HCT116 (cell line): ENCODE measurements around the gene CUX1.

ENCODE experiments used
- CEBPB ChIP-seq: IDR thresholded peaks from 2 replicates; pipeline ENCODE4 v1.6.1; 2012; ENCODE audit warnings: low read depth
- EZH2 ChIP-seq: fragments of 200-600 bp; sonication (generic); IDR thresholded peaks from 2 replicates; pipeline ENCODE4 v1.6.1; 2017; ENCODE audit warnings: antibody characterized with exemption, mixed run types
- JUND ChIP-seq: IDR thresholded peaks from 2 replicates; pipeline ENCODE4 v1.6.1; 2012
- POLR2A ChIP-seq: IDR thresholded peaks from 2 replicates; pipeline ENCODE4 v1.7.0; 2011; ENCODE audit warnings: borderline replicate concordance; ENCODE audit not compliant: insufficient read depth, insufficient read length; ENCODE audit errors: extremely low read depth
- POLR2AphosphoS5 ChIP-seq: IDR thresholded peaks from 2 replicates; pipeline ENCODE4 v1.6.1; 2011; ENCODE audit warnings: mild to moderate bottlenecking, low read depth, low read length, moderate library complexity
- SIN3A ChIP-seq: IDR thresholded peaks from 2 replicates; pipeline ENCODE4 v1.6.1; 2012; ENCODE audit warnings: low read depth
- YY1 ChIP-seq: IDR thresholded peaks from 2 replicates; pipeline ENCODE4 v1.6.1; 2011; ENCODE audit warnings: low read length, low read depth, moderate library complexity, mild to moderate bottlenecking; ENCODE audit not compliant: insufficient replicate concordance; ENCODE audit errors: extremely low read depth
- TF ChIP-seq, protein P1 (sequence below), 3 experiments: fragments of 200-600 bp in 1 of 3; sonication (generic) in 1 of 3; IDR thresholded peaks in 2 of 3; conservative IDR thresholded peaks in 1 of 3; 2 replicates each; pipeline ENCODE4 v1.5.1; 2012 to 2017; ENCODE audit warnings: low read depth in 2 of 3, low read length in 2 of 3, antibody characterized with exemption in 1 of 3, borderline replicate concordance in 1 of 3, control low read depth in 1 of 3, mild to moderate bottlenecking in 1 of 3, mixed read lengths in 1 of 3, mixed run types in 1 of 3, moderate library complexity in 1 of 3; ENCODE audit not compliant: insufficient read depth in 1 of 3
- TF ChIP-seq, protein P2 (sequence below): IDR thresholded peaks from 2 replicates; pipeline ENCODE4 v1.6.1; 2011; ENCODE audit warnings: mild to moderate bottlenecking, low read length, moderate library complexity; ENCODE audit not compliant: insufficient replicate concordance; ENCODE audit errors: extremely low read depth
- TF ChIP-seq, protein P3 (sequence below): IDR thresholded peaks from 2 replicates; pipeline ENCODE4 v1.6.1; 2012; ENCODE audit warnings: low read depth
- TF ChIP-seq, protein P4 (sequence below): IDR thresholded peaks from 2 replicates; pipeline ENCODE4 v1.6.1; 2012
- TF ChIP-seq, protein P5 (sequence below): IDR thresholded peaks from 2 replicates; pipeline ENCODE4 v1.6.1; 2012

DNA sequence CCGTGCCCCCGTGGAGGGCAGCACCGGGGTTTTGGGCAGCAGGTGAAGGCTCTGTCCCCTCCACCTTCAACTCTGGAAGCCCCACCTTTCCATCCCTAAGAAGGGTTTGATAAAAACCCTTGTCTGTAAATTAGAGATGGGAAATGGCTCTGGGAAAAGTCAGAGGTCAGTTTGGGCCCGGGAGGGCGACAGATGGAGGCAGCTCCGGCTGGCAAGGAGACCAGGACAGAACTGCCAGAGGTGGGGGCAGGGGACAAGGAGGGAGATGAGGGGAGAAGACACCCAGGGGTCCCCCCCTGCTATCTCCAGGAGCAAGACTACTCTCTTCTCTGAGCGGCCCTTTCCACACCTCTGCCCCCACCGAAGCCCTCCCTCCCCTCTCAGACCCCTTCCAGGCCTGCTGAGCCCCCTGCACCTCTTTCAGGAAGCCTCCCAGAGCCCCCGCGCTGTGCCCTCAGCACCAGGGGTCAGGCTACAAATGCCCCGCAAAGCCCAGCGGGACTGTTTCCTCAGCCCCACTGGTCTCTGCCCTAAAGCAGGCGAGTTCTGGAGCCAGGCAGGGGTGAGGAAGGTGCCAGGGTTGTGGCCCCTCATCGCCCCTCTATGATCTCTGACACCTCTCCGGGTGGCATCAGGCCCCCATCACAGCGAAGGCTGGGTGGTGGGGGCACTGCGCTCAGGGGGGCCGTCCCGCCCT is 468.3 kb downstream of the CUX1 start:
- TF ChIP-seq, protein P1, sequence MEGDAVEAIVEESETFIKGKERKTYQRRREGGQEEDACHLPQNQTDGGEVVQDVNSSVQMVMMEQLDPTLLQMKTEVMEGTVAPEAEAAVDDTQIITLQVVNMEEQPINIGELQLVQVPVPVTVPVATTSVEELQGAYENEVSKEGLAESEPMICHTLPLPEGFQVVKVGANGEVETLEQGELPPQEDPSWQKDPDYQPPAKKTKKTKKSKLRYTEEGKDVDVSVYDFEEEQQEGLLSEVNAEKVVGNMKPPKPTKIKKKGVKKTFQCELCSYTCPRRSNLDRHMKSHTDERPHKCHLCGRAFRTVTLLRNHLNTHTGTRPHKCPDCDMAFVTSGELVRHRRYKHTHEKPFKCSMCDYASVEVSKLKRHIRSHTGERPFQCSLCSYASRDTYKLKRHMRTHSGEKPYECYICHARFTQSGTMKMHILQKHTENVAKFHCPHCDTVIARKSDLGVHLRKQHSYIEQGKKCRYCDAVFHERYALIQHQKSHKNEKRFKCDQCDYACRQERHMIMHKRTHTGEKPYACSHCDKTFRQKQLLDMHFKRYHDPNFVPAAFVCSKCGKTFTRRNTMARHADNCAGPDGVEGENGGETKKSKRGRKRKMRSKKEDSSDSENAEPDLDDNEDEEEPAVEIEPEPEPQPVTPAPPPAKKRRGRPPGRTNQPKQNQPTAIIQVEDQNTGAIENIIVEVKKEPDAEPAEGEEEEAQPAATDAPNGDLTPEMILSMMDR (IDR thresholded peaks at IDR 0.05 in 2 of 3, conservative IDR thresholded peaks at IDR 0.05 in 1 of 3; ENCODE audit: borderline replicate concordance in 1 of 3, insufficient read depth in 1 of 3, low read depth in 2 of 3, low read length in 2 of 3) = no peak
- no peak for TF ChIP-seq SIN3A
- TF ChIP-seq, protein P2, sequence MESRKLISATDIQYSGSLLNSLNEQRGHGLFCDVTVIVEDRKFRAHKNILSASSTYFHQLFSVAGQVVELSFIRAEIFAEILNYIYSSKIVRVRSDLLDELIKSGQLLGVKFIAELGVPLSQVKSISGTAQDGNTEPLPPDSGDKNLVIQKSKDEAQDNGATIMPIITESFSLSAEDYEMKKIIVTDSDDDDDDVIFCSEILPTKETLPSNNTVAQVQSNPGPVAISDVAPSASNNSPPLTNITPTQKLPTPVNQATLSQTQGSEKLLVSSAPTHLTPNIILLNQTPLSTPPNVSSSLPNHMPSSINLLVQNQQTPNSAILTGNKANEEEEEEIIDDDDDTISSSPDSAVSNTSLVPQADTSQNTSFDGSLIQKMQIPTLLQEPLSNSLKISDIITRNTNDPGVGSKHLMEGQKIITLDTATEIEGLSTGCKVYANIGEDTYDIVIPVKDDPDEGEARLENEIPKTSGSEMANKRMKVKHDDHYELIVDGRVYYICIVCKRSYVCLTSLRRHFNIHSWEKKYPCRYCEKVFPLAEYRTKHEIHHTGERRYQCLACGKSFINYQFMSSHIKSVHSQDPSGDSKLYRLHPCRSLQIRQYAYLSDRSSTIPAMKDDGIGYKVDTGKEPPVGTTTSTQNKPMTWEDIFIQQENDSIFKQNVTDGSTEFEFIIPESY = no peak
- TF ChIP-seq EZH2 = no peak
- TF ChIP-seq POLR2AphosphoS5 = no peak
- TF ChIP-seq, protein P3, sequence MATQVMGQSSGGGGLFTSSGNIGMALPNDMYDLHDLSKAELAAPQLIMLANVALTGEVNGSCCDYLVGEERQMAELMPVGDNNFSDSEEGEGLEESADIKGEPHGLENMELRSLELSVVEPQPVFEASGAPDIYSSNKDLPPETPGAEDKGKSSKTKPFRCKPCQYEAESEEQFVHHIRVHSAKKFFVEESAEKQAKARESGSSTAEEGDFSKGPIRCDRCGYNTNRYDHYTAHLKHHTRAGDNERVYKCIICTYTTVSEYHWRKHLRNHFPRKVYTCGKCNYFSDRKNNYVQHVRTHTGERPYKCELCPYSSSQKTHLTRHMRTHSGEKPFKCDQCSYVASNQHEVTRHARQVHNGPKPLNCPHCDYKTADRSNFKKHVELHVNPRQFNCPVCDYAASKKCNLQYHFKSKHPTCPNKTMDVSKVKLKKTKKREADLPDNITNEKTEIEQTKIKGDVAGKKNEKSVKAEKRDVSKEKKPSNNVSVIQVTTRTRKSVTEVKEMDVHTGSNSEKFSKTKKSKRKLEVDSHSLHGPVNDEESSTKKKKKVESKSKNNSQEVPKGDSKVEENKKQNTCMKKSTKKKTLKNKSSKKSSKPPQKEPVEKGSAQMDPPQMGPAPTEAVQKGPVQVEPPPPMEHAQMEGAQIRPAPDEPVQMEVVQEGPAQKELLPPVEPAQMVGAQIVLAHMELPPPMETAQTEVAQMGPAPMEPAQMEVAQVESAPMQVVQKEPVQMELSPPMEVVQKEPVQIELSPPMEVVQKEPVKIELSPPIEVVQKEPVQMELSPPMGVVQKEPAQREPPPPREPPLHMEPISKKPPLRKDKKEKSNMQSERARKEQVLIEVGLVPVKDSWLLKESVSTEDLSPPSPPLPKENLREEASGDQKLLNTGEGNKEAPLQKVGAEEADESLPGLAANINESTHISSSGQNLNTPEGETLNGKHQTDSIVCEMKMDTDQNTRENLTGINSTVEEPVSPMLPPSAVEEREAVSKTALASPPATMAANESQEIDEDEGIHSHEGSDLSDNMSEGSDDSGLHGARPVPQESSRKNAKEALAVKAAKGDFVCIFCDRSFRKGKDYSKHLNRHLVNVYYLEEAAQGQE = no peak
- TF ChIP-seq, protein P4, sequence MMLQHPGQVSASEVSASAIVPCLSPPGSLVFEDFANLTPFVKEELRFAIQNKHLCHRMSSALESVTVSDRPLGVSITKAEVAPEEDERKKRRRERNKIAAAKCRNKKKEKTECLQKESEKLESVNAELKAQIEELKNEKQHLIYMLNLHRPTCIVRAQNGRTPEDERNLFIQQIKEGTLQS = no peak
- no peak for TF ChIP-seq JUND
- no peak for TF ChIP-seq YY1
- TF ChIP-seq, protein P5, sequence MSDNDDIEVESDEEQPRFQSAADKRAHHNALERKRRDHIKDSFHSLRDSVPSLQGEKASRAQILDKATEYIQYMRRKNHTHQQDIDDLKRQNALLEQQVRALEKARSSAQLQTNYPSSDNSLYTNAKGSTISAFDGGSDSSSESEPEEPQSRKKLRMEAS = no peak
- no peak for TF ChIP-seq POLR2A
- no peak for TF ChIP-seq CEBPB
